ENCODE data around the gene HCRTR2. TPM values are rescaled to one million over a fixed set of nuclear protein-coding genes. Genes with fewer than 3 reads are reported as not detected.
"Not testable (repeated sequence)": the region's sequence is repeated elsewhere in the genome, so short reads cannot be mapped to it uniquely, and the experiment has no call there.

The HCRTR2 gene
- total RNA-seq, 2 experiments from 2014 or later = not detected

- H3K4me3 Mint-ChIP-seq = no peak overlapping the region
- CTCF ChIA-PET = interaction anchor here (0.6 kb wide), 1 partner anchor 82 kb away, joined by 4 read pairs; no protein-coding TSS in a partner anchor
- no peaks in the 10 kb centered on the region for H3K4me1 Mint-ChIP-seq
- DNase-seq (no peak), ATAC-seq (no peak)
- no peaks in the 10 kb centered on the region for H3K27me3 Mint-ChIP-seq
- H3K36me3 Mint-ChIP-seq (ENCODE audit: low read depth) = no peaks in the 10 kb centered on the region
- intact Hi-C loops (cut with DNase I, micrococcal nuclease) = loop anchor here in 1 of 2 experiments (5.0 kb wide), 1 partner anchor 1002 kb away; no protein-coding TSS in a partner anchor
- no peak overlapping the region for H3K27ac Mint-ChIP-seq
- POLR2A ChIA-PET = no interaction called here
- peaks cover 4% of the 10 kb centered on the region for H3K9me3 Mint-ChIP-seq (ENCODE audit: low read depth)
These were observed 116.4 kb downstream of the HCRTR2 start for GRCh38 chr6:55290736-55291135.

- ATAC-seq = no peak
- intact Hi-C loops (cut with DNase I, micrococcal nuclease) = loop anchor here in 1 of 2 experiments (5.0 kb wide), 1 partner anchor 999 kb away; no protein-coding TSS in a partner anchor
- Mint-ChIP-seq H3K4me1 (no peaks in the 10 kb centered on the region), H3K36me3 (ENCODE audit: low read depth) (no peaks in the 10 kb centered on the region), H3K4me3 (no peak overlapping the region), H3K27ac (no peak overlapping the region), H3K27me3 (no peaks in the 10 kb centered on the region), H3K9me3 (ENCODE audit: low read depth) (peaks cover 5% of the 10 kb centered on the region)
- ChIA-PET POLR2A (no interaction called here), CTCF (interaction anchor here (0.7 kb wide), 1 partner anchor 11 kb away, joined by 3 read pairs; no protein-coding TSS in a partner anchor)
- no peak for DNase-seq
These were observed 118.8 kb downstream of the HCRTR2 start for GRCh38 chr6:55293116-55293515.

- POLR2A ChIA-PET; intact Hi-C loops (cut with DNase I, micrococcal nuclease); H3K4me1 Mint-ChIP-seq; H3K27ac Mint-ChIP-seq; H3K36me3 Mint-ChIP-seq (ENCODE audit: low read depth); ATAC-seq; H3K27me3 Mint-ChIP-seq; CTCF ChIA-PET; H3K4me3 Mint-ChIP-seq; DNase-seq; H3K9me3 Mint-ChIP-seq (ENCODE audit: low read depth): not testable (repeated sequence)
These were observed 122.9 kb downstream of the HCRTR2 start for GRCh38 chr6:55297214-55297613.

- CTCF ChIA-PET = no interaction called here
- no peak for ATAC-seq
- Mint-ChIP-seq H3K36me3 (ENCODE audit: low read depth) (no peaks in the 10 kb centered on the region), H3K4me3 (no peak overlapping the region), H3K4me1 (no peaks in the 10 kb centered on the region), H3K27me3 (no peaks in the 10 kb centered on the region), H3K27ac (no peak overlapping the region), H3K9me3 (ENCODE audit: low read depth) (peaks cover 5% of the 10 kb centered on the region)
- DNase-seq = no peak
- intact Hi-C loops (cut with DNase I, micrococcal nuclease) = no loop called here
- POLR2A ChIA-PET = no interaction called here
These were observed 125.1 kb downstream of the HCRTR2 start for GRCh38 chr6:55299286-55299985.

DNA sequence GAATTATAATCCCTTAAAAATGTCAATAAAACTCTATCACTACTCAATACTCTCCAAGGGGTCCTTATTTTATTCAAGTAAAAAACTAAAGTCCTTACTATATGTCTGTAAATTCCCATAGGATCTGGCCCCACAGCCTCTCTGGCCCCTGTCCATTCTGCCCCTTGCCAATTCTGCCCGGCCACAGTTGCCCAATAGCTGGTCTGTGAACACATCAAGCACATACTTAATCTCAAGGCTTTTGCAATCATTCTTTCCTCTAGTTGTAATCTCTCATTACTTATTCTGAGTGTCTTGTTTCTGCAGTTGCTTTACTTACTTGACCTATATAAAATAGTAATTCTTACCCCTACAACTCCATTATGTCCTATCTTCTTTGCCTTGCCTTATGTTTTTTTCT is 130.4 kb downstream of the HCRTR2 start:
- POLR2A ChIA-PET = no interaction called here
- Mint-ChIP-seq H3K36me3 (ENCODE audit: low read depth) (no peaks in the 10 kb centered on the region), H3K27me3 (no peaks in the 10 kb centered on the region), H3K4me1 (no peaks in the 10 kb centered on the region), H3K4me3 (no peak overlapping the region), H3K27ac (no peak overlapping the region), H3K9me3 (ENCODE audit: low read depth) (peaks cover 2% of the 10 kb centered on the region)
- CTCF ChIA-PET = interaction anchor here (0.9 to 1.0 kb wide), 2 partner anchors 28 to 52 kb away, joined by 3 read pairs; no protein-coding TSS in a partner anchor
- intact Hi-C loops (cut with DNase I, micrococcal nuclease) = no loop called here
- DNase-seq (no peak), ATAC-seq (no peak)

DNA sequence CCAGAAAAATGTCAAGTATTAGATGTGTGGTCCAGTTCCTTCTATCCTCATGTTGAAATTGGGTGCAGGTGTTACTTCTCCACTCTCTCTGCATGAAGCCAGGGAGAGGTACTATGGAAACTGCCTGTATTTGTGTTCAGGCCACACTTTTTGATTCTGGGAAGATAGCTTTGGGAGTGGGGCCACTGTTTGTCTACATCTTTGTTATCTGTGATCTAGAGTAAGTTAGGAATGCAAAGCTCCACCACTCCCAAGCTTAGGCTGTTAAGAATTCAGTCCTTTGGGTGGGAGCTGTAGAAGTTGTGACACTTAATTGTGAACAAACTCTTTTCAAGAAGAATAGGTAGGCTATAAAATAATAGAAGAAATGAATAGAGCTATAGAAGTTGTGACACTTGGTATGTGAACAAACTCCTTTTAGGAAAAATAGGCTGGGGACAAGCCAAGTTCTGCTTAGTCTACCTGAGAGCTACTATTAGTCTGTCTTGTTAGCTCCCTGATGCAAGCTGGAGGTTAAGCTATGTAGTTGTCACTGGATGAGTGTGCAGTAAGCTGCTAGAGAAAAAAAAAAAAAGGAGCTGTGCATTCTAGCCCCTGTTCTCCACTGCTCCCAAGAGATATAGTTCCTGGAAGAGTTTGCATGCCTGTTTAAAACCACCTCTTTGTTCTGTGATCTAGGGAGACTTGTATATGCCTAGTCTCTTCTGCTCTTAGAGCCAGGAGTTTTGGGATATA is 145.8 kb downstream of the HCRTR2 start:
- Mint-ChIP-seq H3K27me3 (no peaks in the 10 kb centered on the region), H3K27ac (no peak overlapping the region), H3K4me1 (no peaks in the 10 kb centered on the region), H3K9me3 (ENCODE audit: low read depth) (peaks cover 13% of the 10 kb centered on the region), H3K4me3 (no peak overlapping the region), H3K36me3 (ENCODE audit: low read depth) (no peaks in the 10 kb centered on the region)
- intact Hi-C loops (cut with DNase I, micrococcal nuclease) = no loop called here
- ChIA-PET POLR2A (no interaction called here), CTCF (no interaction called here)
- ATAC-seq (no peak), DNase-seq (no peak)

DNA sequence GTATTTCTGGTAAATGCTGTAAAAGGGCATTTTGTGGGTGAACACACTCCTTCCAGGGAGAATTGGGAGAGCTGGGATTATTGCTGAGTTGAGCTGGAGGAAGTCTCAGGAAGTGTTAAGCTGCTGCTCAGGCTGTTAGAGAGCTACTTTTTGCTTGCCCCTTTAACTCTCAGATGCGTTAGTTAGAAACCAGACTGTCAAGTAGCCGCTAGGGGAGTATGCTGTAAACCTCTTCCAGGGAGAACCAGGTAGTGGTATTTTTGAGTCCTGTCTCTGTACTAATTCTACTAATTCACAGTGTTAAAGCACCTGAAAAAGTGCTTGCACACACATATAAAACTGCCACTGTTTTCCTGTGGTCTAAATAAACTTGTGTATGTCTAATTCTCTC is 146.4 kb downstream of the HCRTR2 start:
- no peak overlapping the region for H3K27ac Mint-ChIP-seq
- CTCF ChIA-PET = no interaction called here
- ATAC-seq (no peak), DNase-seq (no peak)
- H3K4me1 Mint-ChIP-seq = no peaks in the 10 kb centered on the region
- POLR2A ChIA-PET = no interaction called here
- no peak overlapping the region for H3K4me3 Mint-ChIP-seq
- intact Hi-C loops (cut with DNase I, micrococcal nuclease) = no loop called here
- H3K9me3 Mint-ChIP-seq (ENCODE audit: low read depth) = peaks cover 16% of the 10 kb centered on the region
- no peaks in the 10 kb centered on the region for H3K36me3 Mint-ChIP-seq (ENCODE audit: low read depth)
- no peaks in the 10 kb centered on the region for H3K27me3 Mint-ChIP-seq

DNA sequence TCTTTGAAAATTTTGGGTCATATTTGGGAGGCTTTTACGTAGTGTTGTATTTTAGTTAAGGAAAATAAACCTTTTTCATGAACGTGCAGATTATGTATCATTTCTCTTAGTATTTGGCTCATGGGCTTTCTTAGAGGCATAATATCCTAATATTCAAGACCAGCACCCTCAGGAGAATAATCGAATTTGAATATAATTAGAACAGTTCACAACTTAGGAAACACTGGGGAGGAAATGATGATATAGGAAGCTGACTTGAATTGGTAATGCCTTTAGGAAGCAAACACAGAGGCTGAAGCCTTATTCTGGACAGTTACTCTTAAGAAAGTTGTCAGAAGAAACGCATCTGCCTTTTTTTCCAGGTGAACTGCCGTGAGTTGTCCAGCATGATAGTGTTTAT is 152.9 kb downstream of the HCRTR2 start, which contains the start of gene GFRAL:
TSS of gene GFRAL (plus strand) at position 301 of the 400 bp plus-strand sequence. CDS start at position 387, 86 bp downstream.
- H3K9me3 Mint-ChIP-seq (ENCODE audit: low read depth) = peaks cover 13% of the 10 kb centered on the region

More for the DNA sequence above, 152.9 kb downstream of the HCRTR2 start, which contains the start of gene GFRAL:
- intact Hi-C loops (cut with DNase I, micrococcal nuclease) = no loop called here
- Mint-ChIP-seq H3K27me3 (no peaks in the 10 kb centered on the region), H3K27ac (no peak within 1 kb of the TSS), H3K4me1 (no peaks in the 10 kb centered on the region), H3K4me3 (no peak within 1 kb of the TSS), H3K36me3 (ENCODE audit: low read depth) (no peaks in the 10 kb centered on the region)
- ATAC-seq (no peak), DNase-seq (no peak)
- CTCF ChIA-PET = no interaction called here
- POLR2A ChIA-PET = no interaction called here

Other genes with a start within 250 kb of the HCRTR2 start
- gene GFRAL, start 153.0 kb downstream of the HCRTR2 start, total RNA-seq = not detected